H4 (cell line): ENCODE measurements around the gene PYCARD. TPM values are rescaled to one million over a fixed set of nuclear protein-coding genes. Genes with fewer than 3 reads are reported as not detected.
"Not testable (repeated sequence)": the region's sequence is repeated elsewhere in the genome, so short reads cannot be mapped to it uniquely, and the experiment has no call there.

Experiments used
- DNase-seq: peaks from one replicate; pipeline ENCODE4 v3.0.0-alpha.2; 2015; ENCODE audit warnings: low spot score
- total RNA-seq: library from RNA; depleted of rRNA; stranded (reverse); fragments of >200 nt; shearing (Covaris generic); gene quantifications from 2 replicates; pipeline ENCODE4 v1.2.3, GENCODE V29; 2014

Gene PYCARD
- total RNA-seq, 1 experiment from 2014 or later, result not detected

- DNase-seq, result no peak
Measured at GRCh38 chr16:31191697-31192428, 10.7 kb downstream of the PYCARD start.

DNA sequence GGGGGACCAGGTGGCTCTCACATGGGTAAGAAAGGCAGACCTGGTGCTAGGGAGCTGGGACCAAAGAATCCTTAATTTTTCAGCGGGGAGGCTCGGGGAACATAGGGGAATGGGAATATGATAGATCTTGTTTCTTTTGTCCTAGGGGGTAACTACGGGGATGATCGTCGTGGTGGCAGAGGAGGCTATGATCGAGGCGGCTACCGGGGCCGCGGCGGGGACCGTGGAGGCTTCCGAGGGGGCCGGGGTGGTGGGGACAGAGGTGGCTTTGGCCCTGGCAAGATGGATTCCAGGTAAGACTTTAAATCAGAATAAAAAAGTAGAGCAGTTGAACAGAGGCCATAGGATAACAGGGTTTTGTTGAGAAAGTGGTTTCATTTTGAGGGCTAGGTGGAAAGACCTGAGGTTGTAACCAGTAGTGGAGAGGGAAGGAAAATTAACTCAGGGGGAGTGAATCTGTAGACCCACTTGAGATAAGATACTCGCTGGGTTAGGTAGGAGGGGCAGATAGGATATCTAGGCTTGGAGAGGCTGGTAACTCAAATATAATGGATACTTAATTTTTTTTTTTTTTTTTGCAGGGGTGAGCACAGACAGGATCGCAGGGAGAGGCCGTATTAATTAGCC, 11.6 kb downstream of the PYCARD start:
- DNase-seq, result no peak

GRCh38 chr16:31190061-31190460, 12.5 kb downstream of the PYCARD start:
- no peak for DNase-seq

DNA sequence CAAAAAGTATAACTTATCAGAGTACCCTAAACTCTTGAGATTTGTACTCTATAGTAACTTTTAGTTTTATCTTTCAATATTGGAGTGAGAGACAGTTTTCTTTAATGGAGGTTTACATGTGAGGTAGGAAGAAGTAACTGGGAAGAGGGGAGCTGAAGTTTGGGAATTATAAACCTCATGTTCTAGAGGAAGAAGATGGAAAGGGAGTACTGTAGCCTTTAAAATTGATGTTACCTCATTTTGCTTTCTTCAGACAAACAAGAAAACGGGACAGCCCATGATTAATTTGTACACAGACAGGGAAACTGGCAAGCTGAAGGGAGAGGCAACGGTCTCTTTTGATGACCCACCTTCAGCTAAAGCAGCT, 13.2 kb downstream of the PYCARD start:
- DNase-seq, result no peak

- DNase-seq, result no peak
Measured at GRCh38 chr16:31188450-31189411, 13.8 kb downstream of the PYCARD start.

- no peak for DNase-seq
Measured at GRCh38 chr16:31187808-31188189, 14.8 kb downstream of the PYCARD start.

GRCh38 chr16:31186930-31187807, 15.4 kb downstream of the PYCARD start:
- no peak for DNase-seq

DNA sequence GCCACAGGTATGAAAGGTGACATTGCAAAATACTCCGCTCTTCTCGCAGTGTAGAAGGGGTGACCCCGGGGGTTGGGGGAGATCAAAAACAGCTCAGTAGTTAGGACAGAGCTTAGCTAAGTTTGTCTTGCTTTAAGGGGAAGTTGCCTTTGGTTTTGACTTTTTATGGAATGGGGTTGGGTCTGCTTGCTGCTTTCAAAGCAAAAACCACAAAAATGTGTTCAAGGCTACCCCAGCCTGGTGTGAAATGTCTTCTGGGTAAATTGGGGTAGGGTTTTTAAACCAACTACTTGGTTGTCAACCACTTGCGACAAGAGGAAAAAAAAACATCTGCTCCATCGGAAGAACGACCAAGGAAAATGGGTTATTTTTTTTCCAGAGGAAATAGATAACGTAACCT, 16.4 kb downstream of the PYCARD start:
- no peak for DNase-seq

GRCh38 chr16:31185339-31185738, 17.2 kb downstream of the PYCARD start:
- DNase-seq, result no peak

DNA sequence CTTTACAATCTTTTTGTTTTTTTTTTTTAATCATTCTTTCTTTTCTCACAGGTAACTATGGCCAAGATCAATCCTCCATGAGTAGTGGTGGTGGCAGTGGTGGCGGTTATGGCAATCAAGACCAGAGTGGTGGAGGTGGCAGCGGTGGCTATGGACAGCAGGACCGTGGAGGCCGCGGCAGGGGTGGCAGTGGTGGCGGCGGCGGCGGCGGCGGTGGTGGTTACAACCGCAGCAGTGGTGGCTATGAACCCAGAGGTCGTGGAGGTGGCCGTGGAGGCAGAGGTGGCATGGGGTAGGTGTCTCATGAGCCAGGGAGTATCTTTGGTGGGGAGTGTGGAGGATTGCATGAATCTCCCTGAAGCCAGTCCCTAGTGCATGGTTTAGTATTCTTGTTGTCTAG, 17.7 kb downstream of the PYCARD start:
- no peak for DNase-seq

- DNase-seq, result no peak
Measured at GRCh38 chr16:31183432-31184428, 18.8 kb downstream of the PYCARD start.

DNA sequence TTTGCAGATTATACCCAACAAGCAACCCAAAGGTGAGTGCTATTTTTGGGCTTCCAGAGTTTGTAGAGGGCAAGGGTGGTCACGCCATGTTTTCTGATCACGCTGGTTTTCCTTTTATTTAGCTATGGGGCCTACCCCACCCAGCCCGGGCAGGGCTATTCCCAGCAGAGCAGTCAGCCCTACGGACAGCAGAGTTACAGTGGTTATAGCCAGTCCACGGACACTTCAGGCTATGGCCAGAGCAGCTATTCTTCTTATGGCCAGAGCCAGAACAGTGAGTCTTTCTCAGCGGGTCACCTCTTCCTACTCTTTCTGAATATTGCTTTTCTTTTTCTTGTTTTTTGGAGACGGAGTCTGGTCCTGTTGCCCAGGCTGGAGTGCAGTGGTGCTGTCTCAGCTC, 20.2 kb downstream of the PYCARD start:
- no peak for DNase-seq

- DNase-seq, result no peak
Measured at GRCh38 chr16:31181102-31181830, 21.3 kb downstream of the PYCARD start.

DNA sequence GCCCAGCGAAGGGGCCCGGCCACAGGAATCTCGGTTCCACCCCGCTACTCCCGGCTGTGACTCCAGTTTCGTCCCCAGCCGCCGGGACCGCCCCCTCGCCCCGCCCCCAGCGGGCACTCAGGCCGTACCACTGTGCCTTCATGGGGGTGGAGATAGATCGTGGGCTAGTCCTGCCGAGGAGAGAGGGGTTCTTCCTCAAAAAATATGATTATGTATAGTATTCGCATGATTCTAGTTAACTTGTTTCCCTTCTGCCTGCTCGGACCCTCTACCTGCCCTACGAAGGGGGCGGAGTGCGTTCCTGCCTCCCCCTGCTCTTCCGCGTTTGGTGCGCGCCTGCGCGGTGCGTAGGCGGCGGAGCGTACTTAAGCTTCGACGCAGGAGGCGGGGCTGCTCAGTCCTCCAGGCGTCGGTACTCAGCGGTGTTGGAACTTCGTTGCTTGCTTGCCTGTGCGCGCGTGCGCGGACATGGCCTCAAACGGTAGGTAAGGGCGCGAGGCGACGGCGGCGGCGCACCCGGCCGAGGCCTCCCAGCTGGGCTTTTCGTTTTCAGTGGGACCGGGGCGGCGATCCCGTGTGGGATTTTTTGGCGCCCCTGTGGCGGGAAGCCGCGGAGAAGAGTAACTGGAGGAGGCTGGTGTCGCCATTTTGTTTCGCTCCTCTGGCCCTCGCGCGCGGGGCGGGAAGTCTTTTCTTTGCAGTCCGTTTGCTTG, 22.7 kb downstream of the PYCARD start, which contains the start of gene FUS:
Gene FUS, plus strand, starts transcription at position 393 of the 713 bp plus-strand sequence. Its CDS starts 76 bp downstream, at position 469.
- peak; percentile 87 for DNase-seq

GRCh38 chr16:31179219-31179746, 23.3 kb downstream of the PYCARD start:
- DNase-seq, result no peak

DNA sequence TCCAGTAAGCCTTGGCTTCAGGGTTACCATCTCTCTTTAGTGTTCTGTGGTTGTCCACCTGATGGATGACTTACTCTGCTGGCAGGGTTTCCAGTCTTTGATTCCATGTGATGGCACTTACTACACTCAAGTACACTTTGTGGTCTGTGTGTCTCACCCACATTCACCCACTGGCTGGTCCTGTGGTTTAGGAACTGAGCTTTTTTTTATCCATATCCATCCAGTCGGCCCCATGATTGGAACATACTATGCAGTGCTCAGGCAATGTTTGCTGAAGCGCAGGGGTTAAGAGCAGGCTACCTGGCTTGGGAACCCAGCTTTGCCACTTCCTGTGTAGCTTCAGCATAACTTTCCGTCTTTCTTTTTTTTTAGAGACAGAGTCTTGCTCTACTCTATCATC, 25.4 kb downstream of the PYCARD start:
- DNase-seq, result peak; percentile 97

DNA sequence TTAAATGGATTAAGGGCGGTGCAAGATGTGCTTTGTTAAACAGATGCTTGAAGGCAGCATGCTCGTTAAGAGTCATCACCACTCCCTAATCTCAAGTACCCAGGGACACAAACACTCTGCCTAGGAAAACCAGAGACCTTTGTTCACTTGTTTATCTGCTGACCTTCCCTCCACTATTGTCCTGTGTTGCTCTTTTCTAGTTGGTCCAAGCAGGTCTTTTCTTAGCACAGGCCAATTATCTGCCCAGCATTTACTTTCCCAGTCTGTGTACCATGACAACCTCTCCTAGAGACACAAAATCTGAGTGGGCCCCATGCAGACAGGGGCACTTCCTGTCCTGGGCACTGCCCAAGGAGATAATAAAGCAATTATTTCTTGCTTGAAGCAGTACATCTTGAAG, 32.5 kb downstream of the PYCARD start:
- DNase-seq, result not testable (repeated sequence)

DNA sequence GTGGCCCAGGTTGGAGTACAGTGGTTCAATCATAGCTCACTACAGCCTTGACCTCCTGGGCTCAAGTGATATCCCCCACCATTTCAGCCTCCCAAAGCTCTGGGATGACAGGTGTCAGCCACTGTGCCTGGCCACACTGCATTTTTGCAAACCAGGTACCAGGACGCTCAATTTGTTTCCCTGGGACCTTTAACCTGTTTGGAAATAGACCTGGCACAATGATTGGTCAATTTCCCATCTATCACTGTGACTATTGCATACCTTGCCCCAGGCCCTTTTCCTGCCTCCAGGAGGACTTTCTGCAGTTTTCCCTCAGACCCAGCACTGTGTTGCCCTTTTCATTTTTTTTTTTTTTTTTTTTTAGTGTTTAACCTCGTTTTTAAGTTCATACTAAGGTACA, 33.7 kb downstream of the PYCARD start:
- no peak for DNase-seq
